ENCODE data around the gene PRR19.

The PRR19 gene

GRCh38 chr19:42313840-42314755 is 12.2 kb downstream of the PRR19 start:
- peak overlapping the region; percentile 54 for H3K4me3 ChIP-seq (ENCODE audit: low read depth, low read length)
- no peak for TF ChIP-seq CTCF (IDR thresholded peaks at IDR 0.05; ENCODE audit: control insufficient read depth, extremely low read depth, insufficient read depth)
- DNase-seq (ENCODE audit: low read depth): no peak

GRCh38 chr19:42315024-42315423 is 13.1 kb downstream of the PRR19 start:
- no peak for DNase-seq (ENCODE audit: low read depth)
- no peak overlapping the region for H3K4me3 ChIP-seq (ENCODE audit: low read depth, low read length)
- TF ChIP-seq CTCF (IDR thresholded peaks at IDR 0.05; ENCODE audit: control insufficient read depth, extremely low read depth, insufficient read depth): no peak

DNA sequence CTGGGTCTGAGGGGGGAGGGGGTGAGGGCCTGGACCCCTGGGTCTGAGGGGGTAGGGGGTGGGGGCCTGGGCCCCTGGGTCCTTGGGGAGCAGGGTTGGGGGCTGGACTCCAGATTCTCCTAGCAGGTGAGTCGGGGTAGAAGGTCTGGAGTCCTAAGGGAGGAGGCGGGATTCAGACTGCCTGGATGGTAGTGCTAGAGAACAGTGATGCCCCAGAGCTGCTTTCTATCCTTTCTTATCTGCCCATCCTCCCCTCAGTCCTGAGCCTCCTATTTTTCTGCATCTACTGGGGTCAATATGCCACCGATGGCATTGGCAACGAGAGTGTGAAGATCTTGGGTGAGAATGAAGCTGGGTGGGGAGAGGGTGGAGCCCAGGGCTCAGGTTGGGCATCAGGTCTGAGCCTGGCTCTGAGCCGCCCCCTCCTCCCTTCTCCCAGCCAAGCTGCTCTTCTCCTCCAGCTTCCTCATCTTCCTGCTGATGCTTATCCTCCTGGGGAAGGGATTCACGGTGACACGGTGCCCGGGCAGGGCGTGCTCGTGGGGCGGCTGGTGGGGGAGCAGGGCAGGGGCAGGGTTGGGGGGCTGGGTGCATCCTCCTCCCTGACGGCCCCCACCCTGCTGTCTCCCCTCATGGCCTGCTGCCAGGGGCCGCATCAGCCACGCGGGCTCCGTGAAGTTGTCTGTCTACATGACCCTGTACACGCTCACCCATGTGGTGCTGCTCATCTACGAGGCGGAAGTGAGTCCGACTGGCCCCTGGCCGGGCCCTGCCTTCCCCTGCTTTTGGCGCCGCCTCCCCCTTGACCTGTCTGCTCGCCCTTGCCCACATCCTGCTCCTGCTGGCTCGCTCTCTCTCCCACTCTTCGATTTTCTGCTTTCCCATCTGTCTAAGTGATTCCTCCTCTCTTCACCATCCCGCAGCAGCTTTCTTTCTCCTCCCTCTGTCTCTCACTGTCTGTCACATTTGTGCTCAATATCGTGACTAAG is 14.6 kb downstream of the PRR19 start:
- no peak overlapping the region for H3K4me3 ChIP-seq (ENCODE audit: low read depth, low read length)
- TF ChIP-seq CTCF (IDR thresholded peaks at IDR 0.05; ENCODE audit: control insufficient read depth, extremely low read depth, insufficient read depth): no peak
- no peak for DNase-seq (ENCODE audit: low read depth)

GRCh38 chr19:42317535-42317934 is 15.6 kb downstream of the PRR19 start:
- DNase-seq (ENCODE audit: low read depth): no peak

GRCh38 chr19:42322305-42322704 is 20.4 kb downstream of the PRR19 start:
- TF ChIP-seq CTCF (IDR thresholded peaks at IDR 0.05; ENCODE audit: control insufficient read depth, extremely low read depth, insufficient read depth): no peak
- no peak overlapping the region for H3K4me3 ChIP-seq (ENCODE audit: low read depth, low read length)
- DNase-seq (ENCODE audit: low read depth): no peak

More at GRCh38 chr19:42317535-42317934, 15.6 kb downstream of the PRR19 start:
- TF ChIP-seq CTCF (IDR thresholded peaks at IDR 0.05; ENCODE audit: control insufficient read depth, extremely low read depth, insufficient read depth): no peak
- H3K4me3 ChIP-seq (ENCODE audit: low read depth, low read length): no peak overlapping the region

GRCh38 chr19:42323473-42323851 is 21.5 kb downstream of the PRR19 start:
- no peak overlapping the region for H3K4me3 ChIP-seq (ENCODE audit: low read depth, low read length)
- TF ChIP-seq CTCF (IDR thresholded peaks at IDR 0.05; ENCODE audit: control insufficient read depth, extremely low read depth, insufficient read depth): no peak
- no peak for DNase-seq (ENCODE audit: low read depth)
